GM12891 (cell line): ENCODE measurements around the gene NFATC1.

Experiments used
- DNase-seq: peaks from one replicate; pipeline ENCODE4 v3.0.0; 2011; ENCODE audit warnings: low spot score; ENCODE audit not compliant: insufficient read length
- FAIRE-seq: peaks from 2 replicates; lab custom pipeline; 2011; peaks lifted over from hg19 to GRCh38; lab: Jason Lieb, UNC
- PAX5 ChIP-seq: IDR thresholded peaks from 2 replicates; pipeline ENCODE4 v1.6.1; 2011; ENCODE audit warnings: low read length, moderate library complexity, mild to moderate bottlenecking; ENCODE audit not compliant: insufficient read depth, severe bottlenecking
- POLR2A ChIP-seq: IDR thresholded peaks from 2 replicates; pipeline ENCODE4 v1.6.1; 2011; ENCODE audit warnings: low read depth, low read length, control low read depth
- POLR2AphosphoS5 ChIP-seq: IDR thresholded peaks from 2 replicates; pipeline ENCODE4 v1.6.1; 2011; ENCODE audit warnings: low read depth, low read length, control low read depth
- POU2F2 ChIP-seq: IDR thresholded peaks from 2 replicates; pipeline ENCODE4 v1.6.1; 2011; ENCODE audit warnings: low read depth, mild to moderate bottlenecking, control low read depth, low read length, moderate library complexity
- SPI1 ChIP-seq: IDR thresholded peaks from 2 replicates; pipeline ENCODE4 v1.6.1; 2011; ENCODE audit warnings: low read depth, low read length, control low read depth
- TAF1 ChIP-seq: IDR thresholded peaks from 2 replicates; pipeline ENCODE4 v1.6.1; 2011; ENCODE audit warnings: low read depth, low read length, control low read depth

Gene NFATC1

DNA sequence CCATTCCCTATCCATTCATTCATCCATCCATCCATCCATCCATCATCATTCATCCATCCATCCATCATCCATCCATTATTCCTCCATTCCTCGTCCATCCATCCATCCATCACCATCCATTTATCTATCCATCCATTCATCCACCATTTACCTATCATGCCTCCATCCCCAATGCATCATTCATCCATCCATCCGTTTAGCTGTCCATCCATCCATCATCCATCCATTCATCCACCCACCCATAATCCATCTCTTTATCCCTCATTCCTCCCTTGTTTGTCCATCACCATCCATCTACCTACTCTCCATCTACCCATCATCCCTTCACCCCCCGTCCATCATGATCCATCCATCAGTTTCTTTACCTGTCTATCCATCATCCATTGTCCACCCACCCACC lies 13.6 kb downstream of the NFATC1 start:
- no peak for DNase-seq
- TF ChIP-seq POLR2A, result no peak
- TF ChIP-seq SPI1, result no peak
- no peak for TF ChIP-seq PAX5
- no peak for TF ChIP-seq POLR2AphosphoS5
- peak; percentile 58 for FAIRE-seq

- TF ChIP-seq SPI1, result no peak
- no peak for TF ChIP-seq POU2F2
- no peak for TF ChIP-seq POLR2A
- TF ChIP-seq PAX5, result no peak
- FAIRE-seq (no peak), DNase-seq (no peak)
Measured at GRCh38 chr18:79410171-79410641, 14.5 kb downstream of the NFATC1 start.

DNA sequence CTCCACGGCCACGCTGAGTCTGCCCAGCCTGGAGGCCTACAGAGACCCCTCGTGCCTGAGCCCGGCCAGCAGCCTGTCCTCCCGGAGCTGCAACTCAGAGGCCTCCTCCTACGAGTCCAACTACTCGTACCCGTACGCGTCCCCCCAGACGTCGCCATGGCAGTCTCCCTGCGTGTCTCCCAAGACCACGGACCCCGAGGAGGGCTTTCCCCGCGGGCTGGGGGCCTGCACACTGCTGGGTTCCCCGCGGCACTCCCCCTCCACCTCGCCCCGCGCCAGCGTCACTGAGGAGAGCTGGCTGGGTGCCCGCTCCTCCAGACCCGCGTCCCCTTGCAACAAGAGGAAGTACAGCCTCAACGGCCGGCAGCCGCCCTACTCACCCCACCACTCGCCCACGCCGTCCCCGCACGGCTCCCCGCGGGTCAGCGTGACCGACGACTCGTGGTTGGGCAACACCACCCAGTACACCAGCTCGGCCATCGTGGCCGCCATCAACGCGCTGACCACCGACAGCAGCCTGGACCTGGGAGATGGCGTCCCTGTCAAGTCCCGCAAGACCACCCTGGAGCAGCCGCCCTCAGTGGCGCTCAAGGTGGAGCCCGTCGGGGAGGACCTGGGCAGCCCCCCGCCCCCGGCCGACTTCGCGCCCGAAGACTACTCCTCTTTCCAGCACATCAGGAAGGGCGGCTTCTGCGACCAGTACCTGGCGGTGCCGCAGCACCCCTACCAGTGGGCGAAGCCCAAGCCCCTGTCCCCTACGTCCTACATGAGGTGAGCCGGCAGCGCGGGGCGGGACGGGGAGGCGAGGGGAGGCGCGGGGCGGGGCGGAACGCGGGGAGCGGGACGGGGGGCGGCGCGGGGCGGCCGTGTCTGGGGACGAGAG lies 15.2 kb downstream of the NFATC1 start:
- DNase-seq (no peak), FAIRE-seq (no peak)
- TF ChIP-seq SPI1 (no peak), POLR2AphosphoS5 (no peak), TAF1 (no peak), PAX5 (no peak), POLR2A (no peak), POU2F2 (no peak)

DNA sequence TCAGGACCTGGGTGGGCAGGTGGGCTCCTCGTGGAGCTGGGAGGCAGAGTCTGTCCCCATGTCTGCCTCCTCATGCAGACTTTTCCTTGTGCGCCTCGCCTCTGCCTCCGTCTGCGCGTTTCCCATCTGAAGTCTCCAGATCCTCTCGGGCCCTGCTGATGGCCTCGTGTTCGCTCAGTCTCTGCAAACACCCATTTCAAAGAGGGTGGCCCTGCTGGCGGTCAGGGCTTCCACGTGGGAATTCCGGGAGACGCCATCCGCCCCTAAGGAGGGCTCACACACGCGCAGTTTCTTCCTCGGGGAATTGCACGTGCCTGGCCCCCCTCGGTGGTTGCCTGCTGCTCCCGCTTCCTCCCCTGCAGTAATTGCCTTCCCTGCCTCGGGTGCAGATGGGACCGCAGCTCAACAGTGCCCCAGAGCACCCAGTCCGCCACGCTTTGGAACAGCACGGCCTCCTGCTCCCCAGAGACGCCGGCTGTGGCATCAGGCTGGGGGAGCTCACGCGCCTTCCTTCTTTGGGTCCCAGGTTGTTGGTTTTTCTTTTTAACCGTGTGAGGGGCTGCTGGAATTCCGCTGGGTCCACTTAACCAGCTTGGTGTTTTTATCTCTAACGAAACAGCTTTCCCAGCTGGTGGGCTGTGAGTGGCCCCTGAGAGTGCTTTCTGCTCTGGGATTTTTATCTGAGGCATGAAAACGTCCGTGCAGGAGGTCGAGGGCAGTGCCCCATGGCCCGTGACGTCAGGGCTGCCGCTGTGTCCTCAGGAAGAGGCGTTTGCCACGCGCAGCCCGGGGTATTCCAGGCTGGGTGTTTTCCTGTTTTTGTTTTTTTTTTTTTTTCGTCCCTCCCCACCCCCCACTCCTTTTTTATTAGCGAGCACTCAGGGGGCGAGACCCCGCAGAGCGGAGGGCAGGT lies 16.1 kb downstream of the NFATC1 start:
- FAIRE-seq (no peak), DNase-seq (no peak)
- TF ChIP-seq POLR2AphosphoS5 (no peak), TAF1 (no peak), SPI1 (no peak), PAX5 (no peak), POU2F2 (no peak), POLR2A (no peak)

DNA sequence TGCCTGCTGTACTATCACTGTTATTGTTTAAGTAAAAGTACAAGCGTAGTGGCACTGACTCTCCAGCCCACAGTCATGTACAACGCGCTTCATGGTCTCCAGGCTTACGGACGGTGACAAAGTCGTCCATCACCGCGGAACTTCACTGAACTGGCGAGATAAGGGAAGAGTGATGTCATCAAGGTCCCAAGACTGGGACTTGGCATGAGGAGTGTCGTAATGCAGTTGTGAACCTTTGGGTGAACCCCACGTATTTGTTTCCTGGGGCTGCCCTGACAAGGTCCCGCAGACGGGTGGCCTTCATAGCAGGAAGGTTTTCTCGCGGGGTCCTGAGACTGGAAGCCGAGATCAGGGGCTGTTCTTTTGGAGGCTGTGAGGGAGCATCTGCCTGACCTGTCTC lies 17.3 kb downstream of the NFATC1 start:
- DNase-seq (no peak), FAIRE-seq (no peak)
- TF ChIP-seq PAX5, result no peak
- TF ChIP-seq POLR2A, result no peak
- TF ChIP-seq TAF1, result no peak
- TF ChIP-seq SPI1, result no peak
- no peak for TF ChIP-seq POLR2AphosphoS5
- no peak for TF ChIP-seq POU2F2

DNA sequence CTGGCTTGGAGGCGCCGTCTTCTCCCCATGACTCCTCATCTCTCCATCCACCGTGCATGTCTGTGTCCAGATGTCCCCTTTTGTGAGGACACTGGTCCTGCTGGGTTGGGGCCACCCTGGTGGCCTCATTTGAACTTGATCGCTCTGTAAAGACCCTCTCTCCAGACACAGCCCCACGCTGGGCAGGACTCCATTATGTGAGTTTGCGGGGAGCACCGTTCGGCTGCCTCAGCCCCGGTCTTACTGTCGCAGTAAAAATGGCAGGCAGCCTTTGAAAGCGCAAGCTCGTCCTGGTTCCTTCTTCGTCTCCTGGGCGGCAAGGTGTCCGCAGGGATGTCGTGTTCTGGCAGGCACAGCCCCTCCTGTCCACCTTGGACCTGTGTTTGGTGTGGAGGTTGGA lies 17.7 kb downstream of the NFATC1 start:
- FAIRE-seq (no peak), DNase-seq (no peak)
- no peak for TF ChIP-seq SPI1
- no peak for TF ChIP-seq PAX5
- no peak for TF ChIP-seq POU2F2
- no peak for TF ChIP-seq POLR2A
- TF ChIP-seq TAF1, result no peak

DNA sequence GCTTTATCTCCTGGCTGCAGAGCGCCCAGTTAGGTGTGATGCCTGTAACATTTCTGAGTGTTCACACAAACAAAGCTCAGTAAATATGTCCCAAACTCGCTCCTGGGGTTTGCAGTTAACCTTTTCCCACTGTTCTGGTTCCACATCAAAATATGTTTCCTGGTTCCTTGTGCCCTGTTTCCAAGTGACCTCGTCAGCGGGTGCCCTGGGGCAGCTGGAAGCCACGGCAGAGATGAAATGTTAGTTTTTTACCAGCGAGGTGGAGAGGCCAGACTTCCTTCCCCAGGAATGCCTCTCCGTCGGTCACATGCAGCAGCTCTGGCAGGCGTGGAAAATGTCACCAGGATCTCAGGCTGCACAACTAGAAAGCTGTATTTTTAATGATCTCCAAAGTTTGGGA lies 18.2 kb downstream of the NFATC1 start:
- TF ChIP-seq POLR2AphosphoS5 (no peak), PAX5 (no peak), POU2F2 (no peak), TAF1 (no peak), SPI1 (no peak), POLR2A (no peak)
- no peak for DNase-seq
- no peak for FAIRE-seq

DNA sequence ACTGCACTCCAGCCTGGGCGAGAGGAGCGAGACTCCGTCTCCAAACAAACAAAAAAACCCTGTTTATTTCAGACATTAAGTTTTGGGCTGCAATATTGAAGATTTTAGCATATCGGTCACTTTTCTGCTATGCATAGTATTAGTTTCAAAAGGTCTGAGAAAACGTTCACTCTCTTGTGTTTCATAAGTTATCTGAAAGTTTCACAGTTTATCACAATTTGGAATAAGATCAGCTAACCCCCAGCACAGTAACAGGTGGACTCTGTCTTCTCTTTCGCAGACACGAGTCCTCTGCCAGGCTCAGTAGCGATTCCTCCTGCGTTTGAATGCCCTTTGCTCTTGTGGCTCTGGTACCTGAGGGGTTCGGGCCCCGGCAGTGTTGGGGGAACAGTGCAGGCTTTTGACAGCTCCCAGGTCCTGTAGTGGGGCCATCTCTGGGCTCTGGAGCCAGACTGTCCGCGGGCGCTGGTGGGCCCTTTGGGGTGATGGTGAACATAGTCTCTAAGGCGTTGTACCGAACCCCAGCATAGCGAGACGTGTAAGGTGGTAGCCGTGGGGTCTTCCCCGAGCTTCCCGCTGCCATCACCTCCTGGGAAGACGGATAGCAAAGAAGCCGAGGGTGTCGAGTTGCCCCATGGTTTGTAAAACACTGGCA lies 20.4 kb downstream of the NFATC1 start:
- TF ChIP-seq TAF1, result no peak
- no peak for TF ChIP-seq POLR2A
- no peak for TF ChIP-seq POU2F2
- no peak for TF ChIP-seq SPI1
- TF ChIP-seq POLR2AphosphoS5, result no peak
- TF ChIP-seq PAX5, result no peak
- FAIRE-seq (peak; percentile 9), DNase-seq (no peak)

- no peak for FAIRE-seq
- TF ChIP-seq PAX5 (no peak), POU2F2 (no peak), POLR2AphosphoS5 (no peak), POLR2A (no peak), SPI1 (no peak)
Measured at GRCh38 chr18:79416677-79417052, 20.9 kb downstream of the NFATC1 start.

GRCh38 chr18:79418236-79418635 lies 22.5 kb downstream of the NFATC1 start:
- DNase-seq (no peak), FAIRE-seq (no peak)
- TF ChIP-seq POLR2AphosphoS5 (no peak), PAX5 (no peak), POLR2A (no peak), SPI1 (no peak), TAF1 (no peak)

More at GRCh38 chr18:79416677-79417052, 20.9 kb downstream of the NFATC1 start:
- DNase-seq, result no peak
